H9 (cell line): Measurements from ENCODE around the gene MOBP. TPM values are rescaled to one million over a fixed set of nuclear protein-coding genes. Genes with fewer than 3 reads are reported as not detected.

ENCODE experiments used
- DNase-seq: peaks from one replicate; pipeline ENCODE4 v3.0.0-alpha.2; 2017
- H2AFZ ChIP-seq: one replicate; pipeline ENCODE4 v1.6.1; 2013; ENCODE audit warnings: mild to moderate bottlenecking, low read length, control low read depth, moderate library complexity
- H2AK5ac ChIP-seq: 2 replicates; pipeline ENCODE4 v1.6.1; 2013; ENCODE audit warnings: low read length, control low read depth, mixed read lengths; ENCODE audit not compliant: insufficient read length
- H2BK120ac ChIP-seq: one replicate; pipeline ENCODE4 v1.6.1; 2013; ENCODE audit warnings: low read depth, mild to moderate bottlenecking, low read length, control low read depth, inconsistent platforms; ENCODE audit not compliant: poor library complexity, severe bottlenecking
- H2BK12ac ChIP-seq: 2 replicates; pipeline ENCODE4 v1.6.1; 2013; ENCODE audit warnings: low read length, control low read depth, mixed read lengths, low read depth; ENCODE audit not compliant: insufficient read length
- H2BK15ac ChIP-seq: 2 replicates; pipeline ENCODE4 v1.6.1; 2013; ENCODE audit warnings: low read depth, low read length, control low read depth
- H2BK20ac ChIP-seq: one replicate; pipeline ENCODE4 v1.6.1; 2013; ENCODE audit warnings: low read depth, mild to moderate bottlenecking, low read length, control low read depth, inconsistent platforms; ENCODE audit not compliant: poor library complexity, severe bottlenecking
- H2BK5ac ChIP-seq: 2 replicates; pipeline ENCODE4 v1.6.1; 2013; ENCODE audit warnings: low read length, control low read depth, mixed read lengths; ENCODE audit not compliant: insufficient read length
- H3K14ac ChIP-seq: 2 replicates; pipeline ENCODE4 v1.6.1; 2013; ENCODE audit warnings: low read length, control low read depth; ENCODE audit not compliant: insufficient read depth
- H3K18ac ChIP-seq: 2 replicates; pipeline ENCODE4 v1.6.1; 2013; ENCODE audit warnings: low read depth, mild to moderate bottlenecking, mixed read lengths, low read length, control low read depth; ENCODE audit not compliant: insufficient read length
- H3K23ac ChIP-seq: 2 replicates; pipeline ENCODE4 v1.6.1; 2013; ENCODE audit warnings: low read length, control low read depth, mixed read lengths, low read depth; ENCODE audit not compliant: insufficient read length
- H3K23me2 ChIP-seq: 2 replicates; pipeline ENCODE4 v1.6.1; 2013; ENCODE audit warnings: low read depth, mild to moderate bottlenecking, mixed read lengths, low read length, control low read depth; ENCODE audit not compliant: insufficient read length, poor library complexity, severe bottlenecking
- H3K27ac ChIP-seq: 2 replicates; pipeline ENCODE4 v1.5.1; 2013; ENCODE audit warnings: low read length, control low read depth, mixed read lengths, low read depth; ENCODE audit not compliant: insufficient read length
- H3K27me3 ChIP-seq: 2 replicates; pipeline ENCODE4 v1.6.1; 2013; ENCODE audit warnings: low read length, control low read depth, inconsistent platforms; ENCODE audit not compliant: insufficient read depth
- H3K4ac ChIP-seq: 2 replicates; pipeline ENCODE4 v1.6.1; 2013; ENCODE audit warnings: low read depth, mild to moderate bottlenecking, control low read depth, inconsistent platforms, low read length, moderate library complexity
- H3K4me1 ChIP-seq: 2 replicates; pipeline ENCODE4 v1.6.1; 2013; ENCODE audit warnings: low read length, control low read depth, inconsistent platforms; ENCODE audit not compliant: insufficient read depth
- H3K4me2 ChIP-seq: 2 replicates; pipeline ENCODE4 v1.6.1; 2013; ENCODE audit warnings: low read length, control low read depth, mixed read lengths; ENCODE audit not compliant: insufficient read length, insufficient read depth
- H3K56ac ChIP-seq: 2 replicates; pipeline ENCODE4 v1.6.1; 2013; ENCODE audit warnings: low read depth, mild to moderate bottlenecking, mixed read lengths, low read length, control low read depth; ENCODE audit not compliant: insufficient read length
- H3K79me1 ChIP-seq: 2 replicates; pipeline ENCODE4 v1.6.1; 2013; ENCODE audit warnings: low read depth, mild to moderate bottlenecking, moderate library complexity, low read length, control low read depth, inconsistent platforms; ENCODE audit not compliant: insufficient read depth, poor library complexity, severe bottlenecking
- H3K79me2 ChIP-seq: 2 replicates; pipeline ENCODE4 v1.6.1; 2013; ENCODE audit warnings: low read length, control low read depth, inconsistent platforms; ENCODE audit not compliant: insufficient read depth
- H3K9ac ChIP-seq: 2 replicates; pipeline ENCODE4 v1.6.1; 2013; ENCODE audit warnings: low read length, control low read depth, mixed read lengths; ENCODE audit not compliant: insufficient read length; ENCODE audit errors: extremely low read depth
- H3K9me3 ChIP-seq: one replicate; pipeline ENCODE4 v1.6.1; 2013; ENCODE audit warnings: low read depth, low read length, inconsistent platforms; ENCODE audit not compliant: control insufficient read depth
- H3T11ph ChIP-seq: one replicate; pipeline ENCODE4 v1.6.1; 2013; ENCODE audit warnings: mild to moderate bottlenecking, low read length, control low read depth, inconsistent platforms
- H4K20me1 ChIP-seq: one replicate; pipeline ENCODE4 v1.6.1; 2013; ENCODE audit not compliant: control insufficient read depth, insufficient read length, insufficient read depth
- H4K5ac ChIP-seq: 2 replicates; pipeline ENCODE4 v1.6.1; 2013; ENCODE audit warnings: low read depth, mild to moderate bottlenecking, mixed read lengths, low read length, control low read depth; ENCODE audit not compliant: insufficient read length
- H4K8ac ChIP-seq: replicated peaks from 2 replicates; pipeline ENCODE4 v1.6.1; 2013; ENCODE audit warnings: low read length, control low read depth, mixed read lengths, low read depth; ENCODE audit not compliant: insufficient read length
- H4K91ac ChIP-seq: 2 replicates; pipeline ENCODE4 v1.6.1; 2013; ENCODE audit warnings: low read depth, mild to moderate bottlenecking, moderate library complexity, mixed read lengths, low read length, control low read depth; ENCODE audit not compliant: insufficient read length
- H3K27ac Mint-ChIP-seq, 3 experiments: 2 replicates in 2 of 3; 3 replicates in 1 of 3; pipeline ENCODE4 v1.8.0; 2020 to 2021; ENCODE audit warnings: mixed read lengths in 3 of 3, mild to moderate bottlenecking in 1 of 3, moderate library complexity in 1 of 3
- H3K27me3 Mint-ChIP-seq: 2 replicates; pipeline ENCODE4 v1.8.0; 2021; ENCODE audit warnings: low read depth, mild to moderate bottlenecking, moderate library complexity, mixed read lengths
- H3K36me3 Mint-ChIP-seq, 3 experiments: 2 replicates in 2 of 3; 3 replicates in 1 of 3; pipeline ENCODE4 v1.8.0; 2020 to 2021; ENCODE audit warnings: low read depth in 3 of 3, mixed read lengths in 3 of 3; ENCODE audit not compliant: insufficient read depth in 1 of 3
- H3K4me1 Mint-ChIP-seq, 2 experiments: 2 replicates each; pipeline ENCODE4 v1.8.0; 2020; ENCODE audit warnings: mixed read lengths in 2 of 2
- H3K4me3 Mint-ChIP-seq, 2 experiments: 2 replicates in 1 of 2; 3 replicates in 1 of 2; pipeline ENCODE4 v1.8.0; 2020 to 2021; ENCODE audit warnings: mild to moderate bottlenecking in 2 of 2, mixed read lengths in 2 of 2, moderate library complexity in 1 of 2
- H3K9me3 Mint-ChIP-seq, 2 experiments: 2 replicates in 1 of 2; 3 replicates in 1 of 2; pipeline ENCODE4 v1.8.0; 2020; ENCODE audit warnings: mild to moderate bottlenecking in 2 of 2, mixed read lengths in 2 of 2, moderate library complexity in 1 of 2
- WGBS: extraction: QIAGEN DNeasy Blood & Tissue Kit; methylation state at CpG from one replicate; pipeline ENCODE4 v1.1.7; 2013; ENCODE audit warnings: missing lambda C conversion rate, low lambda C conversion rate, mixed read lengths; ENCODE audit not compliant: insufficient read length; ENCODE audit errors: extremely low coverage; 5-methylcytosine and 5-hydroxymethylcytosine counted together
- total RNA-seq: library from RNA; stranded (reverse); gene quantifications from 2 replicates; pipeline ENCODE4 v1.2.1, GENCODE V29; 2021
- TF ChIP-seq, protein P1 (sequence below): fragments of 200-600 bp; sonication (generic); conservative IDR thresholded peaks from 3 replicates; pipeline ENCODE4 v1.8.0; 2021; ENCODE audit warnings: antibody characterized with exemption, mild to moderate bottlenecking

The MOBP gene
- total RNA-seq, 1 experiment from 2014 or later = not detected

DNA sequence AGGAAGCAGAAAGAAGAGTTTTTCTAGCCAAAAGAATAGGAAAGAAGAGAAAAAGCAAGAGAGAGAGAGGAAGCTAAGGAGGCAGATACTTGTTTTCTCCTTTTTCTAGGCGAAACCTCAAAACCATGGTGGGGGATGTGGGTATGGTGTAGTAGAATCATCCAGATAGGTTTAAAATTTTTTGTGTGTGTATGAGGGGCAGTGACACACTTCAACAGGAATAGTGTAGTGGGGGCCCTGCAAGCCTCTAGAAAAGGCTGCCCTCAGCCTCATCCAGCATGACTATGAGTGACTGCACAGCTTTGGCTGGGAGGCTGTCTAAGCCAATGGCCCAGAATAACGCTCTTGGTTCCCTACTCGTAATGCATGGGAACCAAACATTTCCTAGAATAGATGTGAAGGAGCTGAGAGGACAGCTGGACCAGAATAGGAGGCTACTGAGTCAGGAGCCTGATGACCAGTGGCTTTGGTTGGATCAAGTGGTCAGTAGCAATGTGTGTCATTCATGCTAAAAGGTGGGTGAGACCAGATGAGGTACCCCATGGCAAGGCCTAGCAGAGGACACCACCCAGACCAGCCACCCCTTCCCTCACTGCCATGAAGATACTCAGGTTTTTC, 24.4 kb downstream of the MOBP start:
- no peak overlapping the region for H3K27ac Mint-ChIP-seq
- Histone ChIP-seq H3T11ph (no peak overlapping the region), H3K23ac (no peak overlapping the region), H2AK5ac (no peak overlapping the region), H3K79me2 (no peaks in the 10 kb centered on the region), H2BK20ac (no peak overlapping the region), H4K8ac (no peak overlapping the region), H3K4me2 (no peak overlapping the region), H2BK12ac (no peak overlapping the region), H4K5ac (no peak overlapping the region), H3K79me1 (no peaks in the 10 kb centered on the region), H3K4me1 (no peaks in the 10 kb centered on the region), H3K9me3 (no peaks in the 10 kb centered on the region), H4K91ac (no peak overlapping the region), H3K27me3 (no peaks in the 10 kb centered on the region), H2BK120ac (no peak overlapping the region), H2AFZ (no peak overlapping the region), H3K9ac (no peak overlapping the region), H3K18ac (no peak overlapping the region), H3K23me2 (no peaks in the 10 kb centered on the region), H4K20me1 (no peaks in the 10 kb centered on the region), H3K56ac (no peak overlapping the region), H3K4ac (no peak overlapping the region), H2BK15ac (no peak overlapping the region), H3K27ac (no peak overlapping the region), H3K14ac (no peak overlapping the region), H2BK5ac (no peak overlapping the region)
- DNase-seq = no peak
- no peak overlapping the region for H3K4me3 Mint-ChIP-seq
- H3K9me3 Mint-ChIP-seq = no peaks in the 10 kb centered on the region; a peak in 1 of 5 replicates
- no peaks in the 10 kb centered on the region for H3K4me1 Mint-ChIP-seq
- WGBS = no CpG with 5 or more reads among the region's 3 CpGs
- H3K27me3 Mint-ChIP-seq = peaks cover under 1% of the 10 kb centered on the region
- TF ChIP-seq, protein P1, sequence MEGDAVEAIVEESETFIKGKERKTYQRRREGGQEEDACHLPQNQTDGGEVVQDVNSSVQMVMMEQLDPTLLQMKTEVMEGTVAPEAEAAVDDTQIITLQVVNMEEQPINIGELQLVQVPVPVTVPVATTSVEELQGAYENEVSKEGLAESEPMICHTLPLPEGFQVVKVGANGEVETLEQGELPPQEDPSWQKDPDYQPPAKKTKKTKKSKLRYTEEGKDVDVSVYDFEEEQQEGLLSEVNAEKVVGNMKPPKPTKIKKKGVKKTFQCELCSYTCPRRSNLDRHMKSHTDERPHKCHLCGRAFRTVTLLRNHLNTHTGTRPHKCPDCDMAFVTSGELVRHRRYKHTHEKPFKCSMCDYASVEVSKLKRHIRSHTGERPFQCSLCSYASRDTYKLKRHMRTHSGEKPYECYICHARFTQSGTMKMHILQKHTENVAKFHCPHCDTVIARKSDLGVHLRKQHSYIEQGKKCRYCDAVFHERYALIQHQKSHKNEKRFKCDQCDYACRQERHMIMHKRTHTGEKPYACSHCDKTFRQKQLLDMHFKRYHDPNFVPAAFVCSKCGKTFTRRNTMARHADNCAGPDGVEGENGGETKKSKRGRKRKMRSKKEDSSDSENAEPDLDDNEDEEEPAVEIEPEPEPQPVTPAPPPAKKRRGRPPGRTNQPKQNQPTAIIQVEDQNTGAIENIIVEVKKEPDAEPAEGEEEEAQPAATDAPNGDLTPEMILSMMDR = no peak
- H3K36me3 Mint-ChIP-seq = no peaks in the 10 kb centered on the region
